DMS 273 (cell line): ENCODE measurements around the gene NOD2.

ENCODE experiments used
- DNase-seq: peaks from one replicate; lab custom pipeline; 2025; ENCODE audit not compliant: unreplicated experiment; lab: John Stamatoyannopoulos, UW

The NOD2 gene

DNA sequence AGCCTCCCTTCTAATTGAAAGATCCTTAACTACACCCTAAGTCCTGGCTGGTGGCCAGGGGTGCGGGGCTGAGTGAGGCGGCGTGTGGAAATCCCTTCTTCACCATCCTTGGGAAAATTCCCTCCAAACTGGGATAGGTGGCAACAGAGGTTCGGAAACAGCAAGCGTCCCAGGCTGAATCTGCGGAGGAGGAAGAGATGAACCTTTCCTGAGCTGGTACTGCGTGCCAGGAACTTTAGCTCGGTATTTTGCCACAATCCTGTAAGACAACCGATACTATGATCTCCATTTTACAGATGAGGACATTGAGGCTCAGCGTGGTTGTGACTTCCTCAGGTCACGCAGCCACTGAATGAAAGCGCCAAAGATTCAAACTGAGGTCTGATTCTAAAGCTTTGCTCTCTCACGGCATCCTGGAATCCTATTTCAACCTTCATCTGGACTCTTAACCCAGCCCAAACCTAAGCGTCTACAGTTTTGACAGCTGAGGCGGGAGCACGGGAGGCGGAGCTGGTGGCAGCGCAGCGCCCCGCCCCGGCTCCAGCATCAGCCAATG lies 47.9 kb downstream of the NOD2 start:
- DNase-seq = peak; percentile 72

GRCh38 chr16:50741781-50742575 lies 48.6 kb downstream of the NOD2 start, which contains the start of gene CYLD:
TSS of gene CYLD (plus strand) at chr16:50742086. CDS start at chr16:50749699, 7,613 bp downstream.
- DNase-seq = peak; percentile 100

DNA sequence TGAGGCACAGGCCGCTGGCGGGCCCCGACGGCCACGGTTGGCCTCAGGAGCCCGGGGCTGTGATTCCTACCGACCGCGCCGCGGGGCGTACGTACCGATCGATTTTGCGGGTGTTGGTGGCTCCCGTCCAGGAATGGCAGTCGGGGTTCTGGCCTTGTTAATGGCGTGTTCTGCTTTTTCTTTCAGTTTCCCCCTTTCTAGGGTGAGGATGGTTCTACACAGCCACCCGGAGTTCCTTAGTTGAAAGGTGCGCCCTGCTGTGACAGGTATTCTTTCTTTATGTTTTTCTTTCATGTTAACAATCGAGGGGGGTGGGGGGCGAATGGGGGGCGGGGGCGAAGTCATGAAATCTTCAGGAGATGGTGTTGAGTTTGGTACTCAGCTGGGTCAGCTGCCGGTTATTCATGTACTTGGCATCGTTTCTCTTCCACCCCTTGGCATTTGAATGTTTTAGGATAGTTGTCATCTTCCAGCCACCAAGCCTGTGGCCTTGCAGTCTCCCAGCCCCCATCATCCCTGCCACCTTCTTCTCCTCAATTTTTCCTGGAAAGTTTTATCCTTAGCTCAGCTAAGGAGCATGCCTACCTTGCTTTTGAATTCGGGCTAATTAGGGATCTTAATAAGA lies 49.3 kb downstream of the NOD2 start:
- DNase-seq = peak; percentile 39

- no peak for DNase-seq
These were observed 50.3 kb downstream of the NOD2 start for GRCh38 chr16:50743581-50744225.

GRCh38 chr16:50744881-50745280 lies 51.5 kb downstream of the NOD2 start:
- DNase-seq = no peak

- no peak for DNase-seq
These were observed 52.5 kb downstream of the NOD2 start for GRCh38 chr16:50745940-50746339.

GRCh38 chr16:50747207-50747956 lies 54.0 kb downstream of the NOD2 start:
- DNase-seq = peak; percentile 50

DNA sequence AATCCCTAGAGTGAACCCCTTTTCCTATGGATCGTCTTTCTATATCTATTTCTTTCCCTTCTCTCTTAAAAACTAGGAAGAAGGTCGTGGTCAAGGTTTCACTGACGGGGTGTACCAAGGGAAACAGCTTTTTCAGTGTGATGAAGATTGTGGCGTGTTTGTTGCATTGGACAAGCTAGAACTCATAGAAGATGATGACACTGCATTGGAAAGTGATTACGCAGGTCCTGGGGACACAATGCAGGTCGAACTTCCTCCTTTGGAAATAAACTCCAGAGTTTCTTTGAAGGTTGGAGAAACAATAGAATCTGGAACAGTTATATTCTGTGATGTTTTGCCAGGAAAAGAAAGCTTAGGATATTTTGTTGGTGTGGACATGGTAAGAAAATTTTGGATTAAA lies 58.1 kb downstream of the NOD2 start:
- no peak for DNase-seq

- no peak for DNase-seq
These were observed 59.2 kb downstream of the NOD2 start for GRCh38 chr16:50752471-50753235.

GRCh38 chr16:50756473-50756872 lies 63.1 kb downstream of the NOD2 start:
- DNase-seq = no peak

DNA sequence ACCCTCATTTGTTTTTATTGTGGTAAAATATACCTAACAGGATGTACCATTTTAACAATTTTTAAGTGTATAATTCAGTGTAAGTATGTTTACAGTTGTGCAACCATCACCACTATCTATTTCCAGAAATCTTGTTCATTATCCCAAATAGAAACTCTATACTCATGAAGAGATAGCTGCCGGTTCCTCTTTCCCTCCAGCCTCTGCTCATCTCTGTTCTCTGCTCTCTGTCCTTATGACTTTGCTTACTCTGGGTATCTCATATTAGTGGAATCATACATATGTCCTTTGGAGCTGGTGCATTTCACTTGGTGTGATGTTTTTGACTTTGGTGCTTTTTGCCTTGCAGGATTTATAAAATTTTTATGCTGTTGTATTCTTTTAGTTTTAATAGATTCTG lies 67.9 kb downstream of the NOD2 start:
- DNase-seq = no peak

- DNase-seq = no peak
These were observed 68.8 kb downstream of the NOD2 start for GRCh38 chr16:50762241-50762640.

DNA sequence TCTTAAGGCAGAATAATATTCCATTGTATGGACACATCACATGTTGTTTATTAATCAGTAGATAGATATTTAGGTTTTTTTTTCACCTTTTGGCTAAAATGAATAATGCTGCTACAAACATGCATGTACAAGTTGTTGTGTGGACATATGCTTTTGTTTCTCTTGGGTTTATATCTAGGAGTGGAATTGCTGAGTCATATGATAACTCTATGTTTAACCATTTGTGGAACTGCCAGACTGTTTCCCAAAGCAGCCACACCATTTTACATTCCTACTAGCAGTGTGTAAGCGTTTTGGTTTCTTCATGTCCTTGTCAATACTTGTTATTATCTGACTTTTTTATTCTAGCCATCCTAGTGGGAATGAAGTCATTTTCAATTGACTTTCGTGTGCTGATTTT lies 69.8 kb downstream of the NOD2 start:
- no peak for DNase-seq

DNA sequence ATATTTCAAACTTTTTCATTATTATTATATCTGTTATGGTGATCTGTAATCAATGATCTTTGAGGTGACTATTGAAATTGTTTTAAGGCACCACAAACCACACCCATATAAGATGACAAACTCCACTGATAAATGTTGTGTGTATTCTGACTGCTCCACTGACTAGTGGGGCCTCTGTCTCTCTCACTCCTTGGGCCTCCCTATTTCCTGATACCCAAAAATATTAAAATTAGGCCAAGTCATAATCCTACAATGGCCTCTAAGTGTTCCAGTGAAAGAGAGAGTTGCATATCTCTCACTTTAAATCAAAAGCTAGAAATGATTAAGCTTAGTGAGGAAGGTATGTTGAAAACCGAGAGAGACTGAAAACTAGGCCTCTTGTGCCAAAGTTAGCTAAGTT lies 71.9 kb downstream of the NOD2 start:
- DNase-seq = no peak

- no peak for DNase-seq
These were observed 72.5 kb downstream of the NOD2 start for GRCh38 chr16:50765861-50766260.

DNA sequence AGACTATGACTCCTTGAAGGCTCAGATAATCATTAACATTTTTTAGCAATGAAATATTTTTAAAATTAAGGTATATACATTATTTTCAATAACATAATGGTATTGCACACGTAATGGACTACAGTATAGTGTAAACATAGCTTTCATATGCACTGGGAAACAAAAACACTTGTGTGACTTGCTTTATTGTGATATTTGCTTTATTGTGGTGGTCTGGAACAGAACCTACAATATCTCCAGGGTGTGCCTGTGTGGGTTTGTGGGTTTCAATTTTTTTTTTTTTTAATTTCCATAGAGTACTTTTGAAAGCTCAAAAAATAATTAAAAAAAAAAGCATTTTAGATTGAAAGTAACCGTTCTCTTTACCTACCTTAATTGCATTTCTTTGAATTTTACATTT lies 73.8 kb downstream of the NOD2 start:
- DNase-seq = no peak

GRCh38 chr16:50771366-50771765 lies 78.0 kb downstream of the NOD2 start:
- no peak for DNase-seq

- no peak for DNase-seq
These were observed 81.0 kb downstream of the NOD2 start for GRCh38 chr16:50774405-50774804.

DNA sequence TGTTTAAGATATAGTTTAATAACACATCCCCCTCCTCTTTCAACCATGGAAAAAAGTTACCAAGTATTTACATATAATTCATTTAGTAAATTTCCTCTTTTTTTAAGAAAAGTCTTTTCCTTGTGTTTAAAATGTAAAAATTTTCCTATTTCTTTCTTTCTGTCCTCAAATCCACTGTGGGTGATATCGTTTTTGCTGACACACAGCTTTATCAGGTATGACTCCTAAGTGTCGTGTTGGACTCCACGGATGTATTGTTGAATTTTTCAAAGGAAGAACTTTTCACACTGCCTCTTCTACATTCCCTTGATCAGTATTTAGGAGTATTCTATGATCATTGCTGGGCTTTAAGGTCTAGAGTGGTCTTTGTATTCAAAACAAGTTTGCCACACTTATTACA lies 81.6 kb downstream of the NOD2 start:
- DNase-seq = no peak

GRCh38 chr16:50776037-50776436 lies 82.6 kb downstream of the NOD2 start:
- no peak for DNase-seq
